ENCODE measurements around the gene NR3C1.

NR3C1 gene

DNA sequence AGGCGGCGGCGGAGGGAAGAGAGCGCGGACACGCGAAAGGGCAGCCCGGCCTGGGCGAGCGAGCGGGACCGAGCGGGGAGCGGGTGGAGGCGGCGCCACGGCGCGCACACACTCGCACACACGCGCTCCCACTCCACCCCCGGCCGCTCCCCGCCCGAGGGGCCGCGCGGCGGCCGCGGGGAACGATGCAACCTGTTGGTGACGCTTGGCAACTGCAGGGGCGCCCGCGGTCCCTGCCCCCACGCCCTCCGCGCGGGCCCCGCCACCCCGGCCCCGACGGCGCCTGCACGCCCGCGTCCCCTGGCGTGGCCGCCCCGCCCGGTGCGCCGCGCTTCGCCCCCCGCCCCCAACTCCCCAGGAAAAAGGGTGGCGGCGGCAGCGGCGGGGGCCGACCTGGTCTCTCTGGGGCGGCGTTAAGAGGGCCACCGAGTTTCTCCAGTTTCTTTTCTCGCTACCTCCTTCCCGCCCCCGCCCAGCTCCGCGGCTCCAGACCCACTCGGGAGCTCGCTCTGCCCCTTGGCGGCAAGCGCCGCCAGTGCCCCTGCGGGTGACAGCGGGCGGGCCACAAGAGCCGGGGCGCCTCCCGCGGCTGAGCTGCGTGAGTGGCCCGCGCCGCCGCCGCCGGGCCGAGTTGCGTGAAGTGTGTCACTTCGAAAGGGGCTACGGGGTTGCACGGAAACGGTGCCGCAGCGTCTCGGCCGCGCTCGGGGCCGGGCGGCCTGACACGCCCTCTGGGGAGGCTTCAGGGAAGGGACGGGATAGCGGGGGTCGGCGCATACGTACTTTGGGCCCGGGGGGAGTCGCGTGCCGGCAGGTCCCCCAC, at the start of gene NR3C1:
Gene NR3C1 (minus strand): TSS at position 94 of the 823 bp plus-strand sequence. CDS start 2,847 bp downstream, outside the sequence.
- DNase-seq = peak; percentile 62

DNA sequence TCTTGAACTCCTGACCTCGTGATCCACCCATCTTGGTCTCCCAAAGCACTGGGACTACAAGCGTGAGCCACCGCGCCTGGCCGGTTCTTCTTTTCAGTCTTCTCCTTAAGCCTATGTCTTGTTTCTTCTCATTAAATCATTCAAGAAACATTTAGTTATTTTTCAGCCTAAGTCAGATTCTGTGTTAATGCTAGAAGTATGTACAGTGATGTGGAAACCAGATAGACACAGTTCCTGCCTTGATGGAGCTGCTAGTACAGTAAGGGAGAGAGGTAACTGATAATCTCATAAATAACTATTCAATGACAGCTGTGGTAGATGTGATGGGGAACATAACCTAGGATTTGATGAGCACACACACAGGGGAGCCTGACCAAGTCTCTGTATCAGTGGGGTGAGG, 46.3 kb upstream of the NR3C1 start:
- DNase-seq = no peak

DNA sequence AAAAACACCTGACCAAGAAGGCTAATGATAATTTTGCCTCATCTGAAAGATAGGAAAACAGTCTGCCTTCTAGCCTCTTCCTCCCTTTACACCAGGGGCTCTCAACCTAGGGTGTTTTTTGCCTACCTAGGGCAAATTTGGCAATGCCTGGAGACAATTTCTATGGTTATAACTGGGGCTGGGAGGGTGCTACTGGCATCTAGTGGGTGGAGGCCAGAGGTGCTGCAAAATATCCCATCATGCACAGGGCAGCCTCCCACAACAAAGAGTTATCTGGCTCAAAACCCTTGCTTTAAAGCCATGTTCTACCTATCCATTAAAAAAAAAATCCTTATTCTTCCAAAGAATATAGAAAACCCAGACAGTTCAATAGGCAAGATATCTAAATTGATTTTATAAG, 45.0 kb upstream of the NR3C1 start:
- DNase-seq = no peak

DNA sequence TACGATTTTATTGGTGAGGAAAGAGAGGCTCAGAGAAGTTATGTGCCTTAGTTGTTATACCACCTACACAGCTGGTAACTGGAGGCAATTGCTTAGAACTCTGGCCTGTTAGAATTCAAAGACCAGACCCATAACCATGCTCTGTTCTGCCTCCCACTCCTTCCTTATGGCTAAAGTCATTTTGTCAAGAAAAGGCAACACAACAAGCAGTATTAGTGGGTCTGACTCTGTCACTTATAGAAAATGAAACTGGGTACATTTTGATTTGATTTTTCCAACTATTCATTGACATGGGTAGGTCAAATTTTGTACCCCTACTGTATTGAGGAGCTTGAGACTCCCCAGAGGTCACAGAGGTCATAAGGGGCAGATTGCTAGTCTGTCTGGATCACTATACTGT, 44.5 kb upstream of the NR3C1 start:
- DNase-seq = no peak

DNA sequence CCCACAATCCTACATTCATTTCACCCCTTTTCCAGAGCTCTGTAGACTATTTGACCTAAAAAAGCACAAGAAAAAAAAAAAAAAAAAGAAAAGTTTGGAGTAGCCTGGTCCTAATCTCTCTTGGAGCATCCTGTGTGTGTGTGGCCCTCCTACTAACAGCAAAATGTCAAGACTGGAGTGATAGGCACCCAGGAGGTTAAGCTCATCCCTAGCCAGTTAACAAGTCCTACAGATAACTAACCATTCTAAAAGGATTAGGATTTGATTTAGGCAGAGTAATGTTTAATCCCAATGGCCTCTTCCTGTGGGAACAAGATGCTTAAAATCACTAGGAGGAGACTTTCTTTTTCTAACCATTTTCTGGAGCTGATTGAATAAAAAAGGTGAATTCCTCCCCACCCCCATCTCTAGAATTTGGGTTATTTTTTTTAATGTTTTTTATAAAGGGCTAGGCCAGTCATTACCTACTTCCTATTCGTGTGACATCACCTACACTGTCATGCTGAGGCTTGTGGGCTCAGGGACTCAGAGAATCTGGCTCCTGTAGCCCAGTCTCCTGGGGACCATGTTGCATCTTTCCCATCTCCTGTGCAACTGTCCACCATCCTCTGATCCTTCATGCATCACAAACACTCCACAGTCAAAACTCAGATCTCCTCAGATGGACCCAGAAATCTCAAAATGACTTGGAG, 43.2 kb upstream of the NR3C1 start:
- DNase-seq = no peak

DNA sequence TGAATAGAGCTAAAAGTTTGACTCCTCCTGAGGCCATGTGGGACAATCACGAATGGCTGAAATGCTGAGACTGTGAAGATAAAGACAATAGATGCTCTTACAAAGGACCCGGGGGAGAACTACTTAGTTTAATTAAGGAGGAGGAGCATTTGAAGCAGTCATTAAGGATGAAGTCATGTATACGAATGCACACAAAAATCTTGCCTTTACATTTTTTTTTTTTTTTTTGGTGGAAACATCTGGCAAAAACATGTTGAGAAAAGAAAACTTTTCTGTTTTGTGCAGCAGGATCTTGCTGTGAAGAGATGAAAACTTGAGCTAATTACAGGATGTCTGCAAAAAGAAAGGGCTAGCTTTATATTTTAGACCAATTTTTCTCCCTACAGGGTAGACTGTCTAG, 42.3 kb upstream of the NR3C1 start:
- DNase-seq = no peak

DNA sequence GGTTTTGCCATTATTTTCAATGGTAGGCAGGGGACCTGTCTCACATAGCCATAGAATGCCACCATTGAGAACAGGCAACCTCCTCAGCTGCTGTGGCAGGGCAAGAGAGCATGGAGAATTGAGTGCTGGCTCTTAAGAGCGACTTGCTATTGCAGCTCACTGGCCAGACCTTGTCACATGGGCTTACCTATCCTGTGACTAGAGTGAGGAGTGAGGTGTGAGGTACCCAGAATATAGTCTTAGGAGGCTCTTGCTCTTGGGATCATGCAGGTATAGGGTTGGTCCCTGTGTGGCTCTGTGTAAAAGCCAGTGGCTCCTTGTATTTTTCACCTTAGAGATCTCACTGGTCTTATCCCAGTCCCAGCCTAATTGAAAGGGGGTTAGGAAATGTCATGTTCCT, 39.8 kb upstream of the NR3C1 start:
- DNase-seq = no peak

DNA sequence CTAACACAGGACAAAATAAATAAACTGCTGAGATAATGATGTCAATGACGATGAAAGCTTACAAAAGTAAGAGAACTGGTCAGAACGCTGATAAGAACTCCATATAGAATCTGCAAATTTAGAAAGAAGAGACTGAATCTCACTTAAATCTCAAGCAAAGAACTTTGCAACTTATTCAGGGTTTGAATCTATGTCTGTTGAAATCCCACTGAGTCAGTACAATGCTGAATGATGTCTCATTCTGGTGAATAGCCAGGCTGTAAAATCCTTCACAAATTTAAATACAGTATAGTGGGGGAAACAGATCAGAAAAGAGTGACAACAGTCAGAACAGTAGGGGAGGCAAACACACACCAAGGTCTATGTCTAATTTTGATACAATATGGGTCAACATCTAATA, 38.9 kb upstream of the NR3C1 start:
- DNase-seq = no peak

DNA sequence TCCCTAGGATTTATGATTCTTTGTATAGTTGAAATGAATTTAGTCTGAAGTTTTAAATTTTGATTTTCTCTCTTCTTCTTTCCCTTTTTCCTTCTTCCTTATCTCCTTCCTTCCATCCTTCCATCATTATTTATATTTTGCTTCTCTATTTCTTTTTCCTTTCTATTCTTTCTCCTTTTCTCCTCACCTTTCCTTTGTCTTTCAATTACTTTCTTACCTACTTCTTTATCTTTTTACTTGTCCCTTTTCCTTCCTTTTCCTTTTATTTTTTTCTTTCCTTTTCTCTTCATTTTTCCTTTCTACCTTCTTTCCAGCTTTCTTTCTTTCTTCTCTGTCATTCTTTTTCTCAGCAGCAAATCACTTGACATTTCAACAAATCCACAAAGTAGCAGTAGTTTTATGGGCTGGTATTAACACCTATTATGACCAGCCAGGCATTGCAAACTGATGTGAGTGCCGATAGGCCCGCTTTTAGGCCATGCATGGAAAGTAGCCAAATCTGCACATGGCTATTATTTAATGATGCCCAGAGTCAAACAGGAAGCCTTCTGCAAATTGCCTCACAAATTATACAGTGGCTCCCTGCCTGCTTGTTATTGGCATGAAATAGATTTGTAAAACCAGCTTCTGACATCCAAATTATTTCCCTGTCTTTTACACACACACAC, 37.1 kb upstream of the NR3C1 start:
- no peak for DNase-seq

DNA sequence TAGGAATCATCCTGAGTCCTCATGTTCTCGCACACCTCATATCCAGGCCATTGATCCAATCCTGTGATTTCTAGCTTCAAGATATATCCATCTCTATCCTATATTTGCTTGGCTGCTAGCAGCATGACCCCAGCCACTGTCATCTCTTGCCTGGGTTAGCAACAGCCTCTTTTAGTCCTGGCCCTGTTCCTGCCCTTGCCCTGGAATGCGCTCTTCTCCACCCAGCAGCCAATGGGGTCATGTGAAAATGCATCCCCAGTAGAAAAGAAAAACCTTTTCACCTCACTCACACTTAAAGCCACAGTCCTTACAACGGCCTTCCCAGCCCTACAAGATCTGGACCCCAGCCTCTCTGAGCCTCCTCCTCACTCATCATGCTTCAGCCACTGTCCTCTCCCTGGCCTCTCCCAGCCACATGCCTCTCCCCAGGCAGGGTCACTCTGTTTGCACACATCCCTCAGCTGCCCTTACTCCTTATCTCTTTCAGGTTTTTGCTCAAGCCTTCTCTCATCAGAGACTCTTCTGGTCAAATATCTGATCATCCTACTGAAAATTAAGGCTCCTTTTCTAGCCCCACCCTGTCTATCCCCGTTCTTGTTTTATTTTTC, 34.3 kb upstream of the NR3C1 start:
- DNase-seq = no peak

DNA sequence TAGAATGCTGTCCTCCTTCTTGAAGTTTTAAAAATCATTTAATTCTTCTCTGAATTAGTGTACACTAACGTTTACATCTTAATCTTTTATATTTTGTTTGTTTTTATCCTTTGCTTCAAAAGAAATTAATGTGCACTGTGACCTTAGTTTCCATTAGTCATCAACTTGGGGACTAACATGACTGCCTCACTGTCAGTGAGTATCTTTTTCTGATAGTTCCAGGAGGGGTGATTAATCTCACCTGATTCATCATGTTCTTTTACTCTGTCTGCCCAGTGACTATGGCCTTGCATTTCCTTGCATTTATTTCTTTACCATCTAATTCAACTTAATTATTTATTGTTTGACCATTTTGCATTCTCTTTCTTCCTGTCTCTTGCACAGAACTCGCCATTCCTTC, 33.4 kb upstream of the NR3C1 start:
- no peak for DNase-seq

DNA sequence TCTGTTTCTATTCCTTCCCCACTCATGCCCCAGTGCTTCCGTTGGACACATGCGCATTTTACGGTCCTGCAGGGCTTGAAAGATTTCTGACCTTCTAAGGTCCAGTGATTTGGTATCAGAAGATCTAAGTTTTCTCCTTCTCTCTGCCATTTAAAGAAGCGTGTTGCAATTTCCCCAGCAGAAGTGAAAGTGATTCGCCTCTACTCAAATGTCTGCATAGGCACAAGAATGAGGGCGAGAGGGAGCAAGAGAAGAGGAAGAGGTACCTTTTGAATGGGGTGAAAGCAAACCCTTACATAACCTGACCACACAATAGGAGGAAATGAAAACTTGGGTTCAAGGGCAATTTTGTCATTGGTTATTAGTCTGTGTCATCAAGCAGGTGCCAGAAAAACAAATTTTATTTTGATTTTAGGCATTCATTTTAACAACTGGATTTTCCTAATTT, 31.7 kb upstream of the NR3C1 start:
- DNase-seq = no peak

DNA sequence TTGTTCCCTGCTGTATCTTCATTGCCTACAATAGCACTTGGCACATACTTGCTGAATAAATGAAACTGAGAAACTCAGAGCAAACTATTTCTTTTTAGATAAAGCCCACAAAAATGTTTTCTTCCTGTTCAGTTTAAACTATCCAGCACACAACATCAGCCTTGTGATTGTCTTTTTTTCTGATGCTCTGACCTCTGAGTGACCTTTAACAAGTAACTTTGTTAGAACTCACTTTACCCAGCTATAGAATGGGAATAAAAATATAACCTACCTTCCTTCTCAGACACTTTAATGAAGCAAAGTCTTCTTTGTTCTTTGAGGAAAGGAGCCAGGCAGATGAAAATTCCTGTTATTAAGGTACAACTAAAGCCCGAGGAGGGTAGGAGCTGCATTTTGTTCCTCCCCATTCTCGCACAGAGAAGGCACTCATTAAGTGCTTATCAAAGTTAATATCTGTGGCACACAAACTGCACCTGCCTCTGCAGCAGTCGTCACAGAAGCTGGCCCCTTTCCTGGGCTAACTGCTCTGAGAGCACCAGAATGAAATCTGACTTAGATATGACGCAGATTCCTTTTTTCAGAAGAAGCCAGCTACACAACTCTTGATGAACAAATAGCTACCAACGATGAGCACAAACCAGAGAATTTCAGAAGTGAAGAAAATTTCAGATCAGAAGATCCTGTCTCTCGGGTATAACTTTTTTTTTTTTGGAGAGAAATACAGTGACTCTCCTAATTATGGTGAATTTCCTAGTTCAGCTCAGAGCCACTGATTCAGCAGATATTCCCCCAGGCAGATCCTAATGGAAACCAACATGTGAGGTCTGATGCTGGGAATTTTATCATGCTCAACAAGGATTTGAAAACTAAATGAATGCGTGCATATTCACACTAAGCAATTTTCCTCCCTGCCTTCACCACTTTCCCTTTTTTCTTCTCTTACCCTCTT, 31.0 kb upstream of the NR3C1 start:
- no peak for DNase-seq

DNA sequence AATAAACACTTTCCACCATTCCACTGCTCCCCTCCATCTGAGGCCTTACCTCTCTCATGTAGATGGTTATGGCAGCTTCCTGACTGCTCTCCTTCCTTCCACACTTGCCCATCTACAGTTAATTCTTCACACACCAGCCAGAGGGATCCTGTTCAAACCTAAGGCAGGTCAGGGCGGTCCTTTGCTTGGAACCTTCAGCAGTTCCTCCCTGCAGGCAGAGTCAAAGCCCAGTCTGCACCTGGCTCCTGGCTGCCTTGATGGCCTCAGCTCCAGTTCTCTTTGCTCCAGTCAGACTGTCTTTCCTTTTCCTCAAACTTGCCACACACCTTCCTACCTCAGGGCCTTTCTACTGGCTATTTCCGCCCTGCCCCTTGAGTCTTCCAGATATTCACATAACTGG, 30.2 kb upstream of the NR3C1 start:
- DNase-seq = no peak

DNA sequence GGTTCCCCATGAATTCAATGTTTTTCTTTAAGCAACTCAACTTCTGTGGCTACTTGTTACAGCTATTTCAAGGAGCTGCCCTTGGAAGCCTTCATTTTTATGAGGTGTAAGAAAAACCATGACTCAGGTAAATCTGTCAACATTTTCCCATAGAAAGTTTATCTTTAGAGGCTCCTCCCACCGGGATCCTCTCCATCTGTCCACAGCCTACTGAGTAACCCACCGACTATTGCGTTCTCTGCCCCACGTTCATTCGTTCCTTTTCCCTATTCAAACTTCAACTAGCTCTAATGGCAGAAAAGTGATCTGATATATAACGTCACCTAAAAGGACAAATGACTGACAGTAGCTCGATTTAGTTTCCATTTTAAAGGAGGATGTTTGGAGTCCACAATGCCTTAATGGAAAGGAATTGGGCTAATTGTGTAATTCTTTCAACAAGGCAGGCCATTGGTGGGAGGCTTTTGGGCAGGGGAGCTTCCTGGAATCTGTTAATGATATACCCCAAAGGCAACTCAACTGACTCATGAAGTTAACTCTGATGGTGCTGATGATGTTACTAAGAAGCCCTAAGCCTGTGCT, 29.3 kb upstream of the NR3C1 start:
- no peak for DNase-seq

DNA sequence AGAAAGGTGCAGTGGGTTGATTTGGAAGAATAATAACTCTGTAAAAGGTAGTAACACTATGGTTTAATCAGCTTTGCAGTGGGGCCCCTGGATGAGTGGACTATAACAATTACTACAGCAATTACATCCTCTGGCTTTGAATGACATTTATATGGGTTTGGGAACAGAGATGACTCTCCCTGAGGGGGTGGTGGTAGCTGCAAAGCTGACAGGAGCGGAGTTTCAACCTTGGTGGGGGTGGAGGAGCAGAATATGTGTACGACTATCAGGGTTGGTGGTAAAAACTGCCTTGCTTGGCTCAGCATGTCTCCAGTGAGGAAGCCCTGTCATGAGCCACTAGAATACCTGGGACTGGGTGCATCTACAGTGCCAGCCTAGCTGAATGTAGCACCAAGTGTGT, 28.3 kb upstream of the NR3C1 start:
- no peak for DNase-seq

DNA sequence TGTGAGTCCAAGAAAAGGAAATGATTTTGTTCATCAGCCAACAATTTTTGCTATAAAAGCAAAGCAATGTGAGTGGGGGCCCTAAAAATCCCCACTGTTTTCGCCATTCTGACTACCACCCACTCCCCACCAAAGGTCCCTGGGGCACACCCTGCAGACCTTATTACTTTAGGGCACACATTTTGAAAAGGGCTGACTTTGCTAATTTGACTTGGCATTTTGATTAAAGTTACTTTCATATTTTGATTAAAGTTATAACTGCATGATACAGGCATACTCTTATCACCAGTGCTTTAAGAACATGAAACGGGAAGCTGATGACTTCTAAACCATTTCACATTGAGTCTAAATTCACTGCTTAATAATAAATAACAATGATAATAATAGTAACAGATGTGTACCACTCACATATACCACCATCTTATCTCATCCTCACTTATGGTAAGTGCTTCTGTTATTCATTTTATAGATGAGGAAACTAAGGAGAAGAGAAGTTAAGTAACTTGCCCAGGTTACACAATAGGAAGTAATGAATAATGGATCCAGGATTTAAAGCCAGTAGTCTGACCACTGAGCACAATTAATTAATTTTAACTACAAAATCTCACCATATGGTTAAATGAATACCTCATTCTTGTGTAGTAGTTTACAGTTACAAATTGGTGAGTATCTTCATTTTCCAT, 25.4 kb upstream of the NR3C1 start:
- DNase-seq = no peak

DNA sequence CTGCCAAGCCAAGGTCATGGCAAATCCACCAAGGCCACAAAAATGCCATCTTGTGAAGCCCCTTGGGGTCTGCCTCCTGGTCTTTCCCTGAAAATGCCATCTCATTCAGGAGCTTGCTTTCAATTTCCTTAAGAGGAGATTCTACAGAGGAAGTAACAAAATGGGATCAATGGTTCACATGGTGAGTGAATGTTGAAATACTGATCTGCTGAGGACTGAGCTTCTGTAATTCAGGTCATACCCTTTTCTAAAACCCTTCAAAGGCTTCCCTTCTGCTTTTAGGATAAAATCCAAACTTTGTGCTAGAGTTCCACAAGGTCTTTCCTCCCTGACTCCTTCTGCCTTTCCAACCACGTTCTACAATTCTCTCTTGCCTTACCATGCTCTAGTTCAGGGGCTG, 24.7 kb upstream of the NR3C1 start:
- no peak for DNase-seq

DNA sequence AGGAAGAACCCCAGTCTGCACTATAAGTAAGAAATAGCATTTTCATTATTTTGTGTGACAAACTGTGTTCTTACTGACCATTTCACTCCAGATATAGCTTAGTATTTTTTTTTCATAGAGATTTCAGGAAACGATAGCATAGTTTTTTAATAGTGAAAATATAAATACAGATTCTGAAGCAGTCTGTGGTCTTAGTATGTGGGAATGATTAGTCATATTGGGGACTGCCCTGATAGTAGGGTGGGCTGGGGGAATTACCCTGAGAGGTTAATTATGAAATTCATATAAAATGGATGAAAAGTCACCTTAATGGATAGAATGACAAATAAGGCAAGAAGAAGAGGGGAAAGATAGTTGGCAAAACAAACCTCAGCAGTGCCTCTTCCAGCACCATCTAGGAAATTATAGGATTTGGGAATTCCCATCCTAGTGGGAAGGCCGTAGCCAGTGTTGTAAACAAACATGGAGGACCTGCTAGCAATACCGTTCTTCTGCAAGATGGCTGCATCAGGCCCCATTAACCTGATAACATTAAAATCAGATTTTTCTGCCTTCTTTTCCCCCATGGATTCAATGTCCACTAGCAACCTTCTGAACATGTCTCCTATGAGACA, 23.7 kb upstream of the NR3C1 start:
- no peak for DNase-seq

DNA sequence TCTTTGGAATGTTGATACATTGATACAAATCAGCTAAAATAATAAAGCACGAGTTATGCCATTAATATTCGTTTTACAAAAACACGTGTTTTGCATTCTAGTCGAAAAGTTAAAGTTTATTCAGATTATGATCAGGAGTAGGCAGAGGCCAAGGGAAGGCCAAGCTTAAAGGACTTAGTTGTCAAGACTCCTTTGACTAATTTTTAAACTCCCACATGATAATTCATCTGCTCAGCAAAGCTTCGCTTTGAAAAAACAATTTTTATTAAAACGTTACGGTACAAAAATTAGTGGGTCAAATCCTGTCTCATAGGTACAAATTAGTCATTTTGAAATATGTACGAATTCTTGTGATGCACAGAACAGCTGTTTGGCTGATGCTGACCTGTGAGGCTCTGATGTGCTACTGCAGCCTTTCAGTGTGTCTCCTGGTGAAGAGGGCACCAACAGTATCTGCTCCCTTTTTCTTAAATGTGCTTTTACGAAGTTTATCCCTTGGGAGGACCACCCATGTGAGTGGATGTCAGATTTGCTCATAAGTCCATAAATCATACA, 23.0 kb upstream of the NR3C1 start:
- DNase-seq = no peak

DNA sequence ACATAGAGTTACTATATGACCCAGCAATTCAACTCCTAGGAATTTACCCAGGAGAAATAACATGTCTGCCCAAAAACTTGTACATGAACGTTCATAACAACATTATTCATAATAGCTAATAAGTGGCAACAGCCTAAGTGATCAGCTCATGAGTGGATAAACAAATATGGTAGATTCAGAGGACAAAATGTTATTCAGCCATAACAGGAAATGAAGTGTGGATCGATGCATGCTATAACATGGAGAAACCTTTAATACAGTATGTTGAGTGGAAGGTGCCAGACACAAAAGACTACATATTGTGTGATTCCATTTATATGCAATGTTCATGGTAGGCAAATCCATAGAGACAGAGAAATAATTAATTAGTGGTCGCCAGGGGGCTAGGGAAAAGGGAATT, 22.3 kb upstream of the NR3C1 start:
- no peak for DNase-seq
